NCI-H1930 (cell line): Measurements from ENCODE around the gene CECR2.
"Not testable (repeated sequence)": the region's sequence is repeated elsewhere in the genome, so short reads cannot be mapped to it uniquely, and the experiment has no call there.

ENCODE experiments used
- DNase-seq, 2 experiments: peaks; one replicate each; lab custom pipeline; 2025; lab: John Stamatoyannopoulos, UW

The CECR2 gene

DNA sequence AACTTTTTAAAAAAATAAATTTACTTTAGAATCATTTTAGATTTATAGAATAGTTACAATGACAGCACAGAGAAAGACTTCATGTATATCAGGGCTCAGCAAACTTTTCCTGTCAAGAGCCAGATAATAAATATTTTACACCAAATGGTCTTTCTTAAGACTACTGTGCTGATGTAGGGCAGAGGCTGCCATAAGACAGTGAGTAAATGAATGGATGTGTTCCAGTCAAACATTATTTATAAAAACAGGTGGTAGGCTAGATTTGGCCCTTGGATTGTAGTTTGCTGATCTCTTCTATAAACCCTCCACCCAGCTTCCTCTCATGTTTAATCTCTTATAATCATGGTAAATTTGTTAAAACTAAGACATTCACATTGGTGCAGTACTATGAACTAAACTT lies 33.0 kb downstream of the CECR2 start:
- no peak for DNase-seq

DNA sequence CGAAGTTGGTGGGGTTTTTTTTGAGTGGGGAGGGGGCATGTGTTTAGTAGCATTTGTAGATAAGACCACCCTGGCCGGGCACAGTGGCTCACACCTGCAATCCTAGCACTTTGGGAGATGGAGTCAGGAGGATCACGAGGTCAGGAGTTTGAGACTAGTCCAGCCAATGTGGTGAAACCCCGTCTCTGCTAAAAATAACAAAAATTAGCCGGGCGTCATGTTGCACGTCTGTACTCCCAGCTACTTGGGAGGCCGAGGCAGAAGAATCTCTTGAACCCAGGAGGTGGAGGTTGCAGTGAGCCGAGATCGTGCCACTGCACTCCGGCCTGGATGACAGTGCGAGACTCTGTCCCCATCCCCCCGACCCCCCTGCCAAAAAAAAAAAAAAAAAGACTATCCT lies 34.6 kb downstream of the CECR2 start:
- DNase-seq: no peak

DNA sequence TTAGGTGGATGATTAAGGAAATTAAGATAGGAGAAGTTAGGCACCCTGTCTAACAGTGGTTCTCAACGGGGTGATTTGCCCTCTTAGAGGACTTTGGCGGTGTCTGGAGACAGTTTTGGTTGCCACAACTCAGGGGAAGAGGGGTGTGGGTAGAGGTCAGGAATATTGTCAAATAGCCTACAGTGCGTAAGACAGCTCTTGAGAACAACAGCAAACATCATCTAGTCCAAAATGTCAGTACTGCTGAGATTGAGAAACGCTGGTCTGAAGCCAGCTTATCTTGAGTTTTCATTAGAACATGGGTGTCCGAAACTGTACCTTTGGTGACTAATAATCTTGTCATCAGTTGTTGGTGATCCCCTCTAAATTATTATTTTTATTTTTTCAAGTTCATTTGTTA lies 38.4 kb downstream of the CECR2 start:
- no peak for DNase-seq

DNA sequence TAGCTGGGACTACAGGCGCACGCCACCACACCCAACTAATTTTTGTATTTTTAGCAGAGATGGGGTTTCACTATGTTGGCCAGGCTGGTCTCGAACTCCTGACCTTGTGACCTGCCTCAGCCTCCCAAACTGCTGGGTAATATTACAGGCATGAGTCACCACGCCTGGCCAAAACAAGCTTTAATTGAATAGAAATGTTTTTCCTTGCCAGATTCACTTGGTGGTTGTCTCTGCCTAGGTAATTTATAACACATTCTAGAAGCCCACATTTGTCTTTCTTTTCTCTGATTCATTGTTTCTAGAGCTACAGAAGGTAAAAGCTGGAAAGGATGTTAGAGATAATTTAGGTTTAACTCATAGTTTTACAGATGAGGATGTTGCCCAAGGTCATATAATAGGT lies 41.3 kb downstream of the CECR2 start:
- no peak for DNase-seq

DNA sequence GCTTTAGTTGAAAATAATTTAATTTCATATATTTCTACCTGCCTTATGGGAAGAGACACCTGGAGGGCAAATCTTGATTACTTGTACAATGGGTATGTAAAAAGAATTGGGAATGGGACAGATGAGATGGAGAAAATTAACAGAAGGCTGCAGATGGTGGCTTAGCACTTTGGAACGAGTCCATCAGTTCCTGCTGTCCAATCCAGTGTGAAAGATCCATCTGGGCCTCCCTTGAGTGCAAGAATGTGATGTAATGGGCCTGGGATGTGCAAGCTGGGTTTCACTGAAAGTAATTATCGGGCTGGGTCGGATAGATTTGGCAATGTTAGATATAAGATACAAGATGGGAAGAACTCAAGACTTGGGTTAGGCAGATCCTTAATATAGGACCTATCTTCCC lies 42.0 kb downstream of the CECR2 start:
- DNase-seq: no peak

DNA sequence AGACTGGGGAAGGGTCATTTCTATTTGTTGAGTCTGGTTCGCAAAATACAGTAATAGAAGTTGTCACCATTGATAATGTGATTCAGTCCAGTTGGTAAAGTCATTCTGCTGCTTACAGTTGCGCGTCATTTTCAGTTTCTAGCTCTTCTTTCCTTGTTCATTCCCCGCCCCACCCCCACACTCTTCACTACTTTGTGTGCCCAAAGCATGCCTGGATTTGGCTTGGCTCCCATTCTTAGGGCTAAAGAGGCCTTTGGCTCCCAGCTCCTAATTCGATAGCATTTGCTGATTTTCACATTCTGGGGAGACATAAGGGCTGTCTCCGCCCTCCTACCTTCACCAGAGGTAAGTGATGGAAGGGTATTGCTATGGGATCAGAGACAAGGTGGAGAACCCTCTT lies 43.0 kb downstream of the CECR2 start:
- no peak for DNase-seq

DNA sequence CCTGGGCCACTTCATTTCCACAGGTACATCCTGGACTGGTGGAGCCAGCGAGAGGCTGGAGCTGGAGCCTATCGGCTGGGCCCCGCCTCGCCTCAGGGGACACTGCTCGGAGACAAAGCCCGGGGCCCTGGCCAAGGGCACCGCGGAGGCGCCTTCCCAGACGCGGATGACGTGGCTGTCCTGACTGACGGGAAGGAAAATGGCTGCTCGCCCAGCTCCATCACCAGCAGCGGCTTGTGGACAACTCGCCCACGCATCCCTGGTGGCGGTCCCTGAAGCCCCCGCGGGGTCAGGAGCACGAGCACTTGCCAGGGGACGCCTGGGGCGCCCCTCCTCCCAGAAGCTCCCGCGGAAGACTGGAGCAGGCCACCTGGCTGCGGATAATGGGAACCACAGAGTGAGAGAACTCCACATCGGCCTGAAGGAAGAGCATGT lies 49.6 kb downstream of the CECR2 start:
- DNase-seq: no peak

DNA sequence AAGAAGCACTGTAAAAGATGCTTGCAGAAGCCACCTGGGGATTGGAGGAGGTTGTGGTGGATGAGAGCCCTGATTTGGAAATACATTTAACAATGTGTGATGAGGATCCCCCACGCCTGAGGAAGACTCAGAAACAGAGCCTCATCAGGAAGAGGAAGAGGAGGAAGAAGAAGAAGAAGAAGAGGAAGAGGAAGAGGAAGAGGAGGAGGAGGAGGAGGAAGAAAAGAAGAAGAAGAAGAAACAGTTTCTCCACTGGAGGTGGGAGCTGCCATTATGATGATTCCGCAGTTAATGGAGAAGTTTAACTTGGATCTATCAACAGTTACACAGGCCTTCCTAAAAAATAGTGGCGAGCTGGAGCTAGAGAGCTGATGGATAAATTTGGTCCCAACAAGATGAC lies 50.1 kb downstream of the CECR2 start:
- DNase-seq: no peak

DNA sequence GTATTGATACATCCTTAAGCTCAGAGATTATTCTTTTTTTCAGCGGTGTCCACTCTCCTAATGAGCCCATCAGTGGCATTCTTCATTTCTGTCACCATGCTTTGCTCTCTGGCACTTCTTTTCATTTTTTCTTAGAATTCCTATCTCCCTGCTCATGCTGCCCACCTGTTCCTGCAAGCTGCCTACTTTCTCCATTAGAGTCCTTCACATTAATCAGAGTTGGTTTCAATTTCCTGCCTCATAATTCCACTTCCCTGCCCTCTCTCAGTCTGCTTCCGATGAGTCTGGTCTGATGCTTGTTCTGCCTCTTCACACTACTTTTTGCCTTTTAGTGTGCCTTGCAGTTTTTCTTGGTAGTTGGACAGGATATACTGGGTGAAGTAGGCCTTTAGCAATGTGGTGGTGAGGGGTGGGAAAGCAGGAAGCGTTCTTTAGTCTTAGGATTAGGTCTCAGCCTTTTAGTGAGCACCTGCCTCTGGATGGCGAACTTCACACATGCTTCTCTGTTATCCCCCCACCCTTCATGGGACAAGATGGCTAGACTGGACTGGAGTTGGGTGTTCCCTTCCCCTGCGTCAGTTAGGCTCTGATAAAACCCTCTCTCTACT lies 53.6 kb downstream of the CECR2 start:
- DNase-seq: no peak

DNA sequence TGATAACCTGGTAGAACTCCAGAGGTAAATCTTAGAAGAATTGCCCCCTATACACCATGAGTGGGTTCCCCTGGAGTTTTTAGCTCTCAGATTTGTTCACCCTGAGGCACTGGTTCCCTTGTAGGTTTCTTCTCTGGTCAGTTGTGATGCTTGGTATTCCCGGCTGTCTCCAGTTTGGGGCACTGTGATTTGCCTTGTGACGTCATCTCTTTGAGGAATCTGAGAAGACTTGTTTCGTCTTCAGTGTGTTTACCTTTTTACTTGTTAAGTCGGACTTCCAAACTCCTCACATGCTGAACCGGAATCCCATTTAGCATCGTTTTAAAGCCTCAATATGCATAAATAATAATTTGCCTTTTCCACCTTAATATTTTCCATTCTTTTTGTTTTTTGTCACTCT lies 54.4 kb downstream of the CECR2 start:
- DNase-seq: no peak

DNA sequence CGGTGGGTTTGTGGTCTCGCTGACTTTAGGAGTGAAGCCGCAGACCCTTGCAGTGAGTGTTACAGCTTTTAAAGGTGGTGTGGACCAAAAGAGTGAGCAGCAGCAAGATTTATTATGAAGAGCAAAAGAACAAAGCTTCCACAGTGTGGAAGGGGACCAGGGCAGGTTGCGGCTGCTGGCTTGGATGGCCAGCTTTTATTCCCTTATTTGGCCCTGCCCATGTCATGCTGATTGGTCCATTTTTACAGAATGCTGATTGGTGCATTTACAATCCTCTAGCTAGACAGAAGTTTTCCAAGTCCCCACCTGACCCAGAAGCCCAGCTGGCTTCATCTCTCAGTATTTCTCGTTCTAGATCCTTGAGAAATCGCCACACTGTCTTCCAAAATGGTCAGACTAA lies 58.3 kb downstream of the CECR2 start:
- not testable (repeated sequence) for DNase-seq

DNA sequence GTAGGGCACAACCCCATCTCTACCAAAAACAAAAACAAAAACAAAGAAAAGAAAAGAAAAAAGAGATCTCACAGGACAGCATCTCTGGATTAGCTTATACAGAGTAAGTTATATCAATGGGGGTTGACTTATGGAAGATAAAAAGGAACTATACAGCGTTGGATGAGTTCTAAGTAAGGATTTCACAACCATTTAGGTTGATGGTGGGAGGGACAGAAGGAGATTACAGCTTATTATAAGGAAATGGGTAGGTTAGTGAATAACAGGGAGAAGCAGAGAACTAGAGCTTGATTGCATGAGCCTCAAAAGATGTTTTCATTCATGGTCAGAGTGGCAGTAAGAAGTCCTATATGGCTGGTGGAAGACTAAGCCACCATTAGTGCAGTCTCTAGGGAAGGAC lies 60.3 kb downstream of the CECR2 start:
- DNase-seq: no peak

DNA sequence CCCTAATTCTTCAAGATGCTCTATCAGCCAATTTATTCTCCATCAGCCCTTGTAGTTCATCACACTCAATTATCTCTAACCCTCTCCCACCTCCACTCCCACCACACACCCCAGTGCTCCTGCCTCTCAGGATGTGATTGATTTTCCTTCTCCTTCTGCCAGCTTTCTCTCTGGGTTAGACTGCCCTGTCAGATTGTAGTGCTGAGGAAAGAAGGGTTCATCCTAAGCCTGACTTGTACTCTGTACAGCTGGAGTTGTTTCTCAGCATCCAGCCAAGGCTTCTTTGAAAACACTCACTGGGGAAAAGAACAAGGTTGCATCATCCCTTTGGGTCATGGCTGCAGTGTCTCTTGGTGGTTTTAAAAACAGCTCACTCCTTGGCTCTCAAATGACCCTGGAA lies 61.2 kb downstream of the CECR2 start:
- DNase-seq: no peak

DNA sequence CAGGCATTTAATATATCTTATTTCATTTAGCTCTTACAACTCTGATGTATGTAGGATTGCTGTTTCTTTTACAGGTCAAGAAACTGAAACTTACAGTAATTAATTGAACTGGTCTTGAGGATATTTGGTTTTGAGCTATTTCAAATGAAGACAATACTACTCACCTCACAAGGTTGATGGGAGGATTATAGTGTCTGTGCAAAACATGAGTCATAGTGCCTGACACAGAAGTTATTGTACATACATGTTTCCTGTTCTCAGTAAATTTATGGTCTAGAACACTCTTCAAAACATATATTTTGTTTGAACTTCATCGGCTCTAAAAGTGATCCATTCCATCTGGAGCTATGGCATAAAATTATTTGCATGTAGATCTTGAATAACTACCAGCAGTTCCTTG lies 61.9 kb downstream of the CECR2 start:
- DNase-seq: no peak

DNA sequence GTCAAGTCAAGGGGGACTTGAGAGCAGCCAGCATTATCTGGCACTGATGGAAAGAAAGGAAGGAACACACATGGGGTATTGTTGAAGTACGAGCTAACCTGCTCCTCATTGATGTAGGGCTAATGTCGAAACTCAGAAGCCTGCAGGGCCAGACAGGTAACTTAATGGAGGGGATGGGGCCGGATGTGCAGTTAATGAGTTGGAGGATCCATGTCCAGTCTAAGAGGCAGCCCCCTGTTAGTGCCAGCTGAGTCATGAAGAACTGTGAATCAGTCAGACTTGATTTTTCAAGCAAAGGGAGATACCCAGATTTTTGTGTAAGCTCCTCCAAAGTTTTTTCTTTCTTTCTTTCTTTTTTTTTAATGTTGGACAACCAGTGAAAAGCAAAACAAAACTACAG lies 65.6 kb downstream of the CECR2 start:
- no peak for DNase-seq

DNA sequence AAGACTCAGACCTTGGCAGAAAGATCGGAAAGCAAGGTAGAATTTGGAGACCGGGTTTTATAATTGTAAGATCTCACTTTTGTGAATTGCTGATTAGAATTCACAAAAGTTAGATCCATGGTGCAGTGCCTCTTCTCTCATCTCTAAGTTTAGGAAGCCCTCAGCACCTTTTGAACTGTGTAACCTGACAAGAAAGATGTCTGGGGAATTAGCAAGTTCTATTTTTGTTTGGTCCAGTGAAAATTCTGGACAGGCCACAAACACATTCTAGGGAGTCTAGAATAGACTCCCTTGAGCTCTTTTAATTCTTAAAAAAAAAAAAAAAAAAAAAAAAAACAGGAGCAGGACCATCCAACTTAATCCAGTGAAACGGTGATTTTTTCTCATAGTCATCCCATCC lies 66.1 kb downstream of the CECR2 start:
- no peak for DNase-seq

DNA sequence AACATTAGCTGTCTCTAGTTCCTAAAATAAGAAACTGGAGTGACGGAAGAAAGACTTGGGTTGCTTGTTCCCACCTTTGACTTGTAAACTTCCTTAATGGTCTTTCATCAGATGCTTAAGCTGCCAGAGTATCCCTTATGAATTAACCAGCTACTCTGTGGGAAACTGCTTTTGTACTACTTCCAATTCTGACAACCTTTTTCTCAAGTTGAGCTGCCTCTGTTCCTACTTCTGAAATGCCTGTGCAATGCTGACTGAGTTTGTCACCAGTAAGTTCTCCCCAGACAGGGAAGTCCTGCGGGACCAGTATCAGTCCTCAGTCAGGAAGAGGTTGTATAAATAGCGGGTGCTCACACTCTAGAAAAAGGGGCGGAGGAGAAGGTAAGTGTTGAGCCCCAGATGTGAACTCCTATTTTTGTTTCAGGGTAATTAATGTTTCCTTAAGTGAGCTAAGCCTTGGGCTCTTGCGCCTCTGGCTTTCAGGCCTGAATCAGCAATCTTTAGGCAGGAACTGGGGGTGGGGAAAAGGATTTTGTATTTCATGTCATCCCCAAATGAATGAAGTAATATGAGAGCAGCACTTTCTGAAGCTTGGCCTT lies 67.2 kb downstream of the CECR2 start:
- no peak for DNase-seq

DNA sequence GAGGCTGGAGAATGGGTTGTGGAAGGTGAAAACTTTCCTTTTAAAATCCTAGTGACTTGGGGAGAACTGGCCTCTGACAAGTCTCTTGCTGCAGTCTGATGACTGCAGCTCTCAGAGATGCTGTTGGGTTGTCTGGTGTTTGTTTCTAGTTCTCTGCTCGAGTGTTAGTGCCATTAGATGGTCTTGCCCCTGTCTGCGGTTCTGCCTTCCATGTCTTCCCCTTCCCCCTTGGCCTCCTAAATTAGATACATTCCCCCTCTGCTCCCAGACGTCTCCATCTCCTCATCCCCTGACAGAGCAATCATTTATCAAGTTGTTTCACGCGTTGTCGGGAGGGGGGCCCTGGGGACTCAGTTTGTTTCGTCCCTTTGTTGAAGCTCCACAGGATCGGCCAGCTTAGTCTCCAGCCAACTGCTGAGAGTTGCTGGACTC lies 67.7 kb downstream of the CECR2 start:
- no peak for DNase-seq

DNA sequence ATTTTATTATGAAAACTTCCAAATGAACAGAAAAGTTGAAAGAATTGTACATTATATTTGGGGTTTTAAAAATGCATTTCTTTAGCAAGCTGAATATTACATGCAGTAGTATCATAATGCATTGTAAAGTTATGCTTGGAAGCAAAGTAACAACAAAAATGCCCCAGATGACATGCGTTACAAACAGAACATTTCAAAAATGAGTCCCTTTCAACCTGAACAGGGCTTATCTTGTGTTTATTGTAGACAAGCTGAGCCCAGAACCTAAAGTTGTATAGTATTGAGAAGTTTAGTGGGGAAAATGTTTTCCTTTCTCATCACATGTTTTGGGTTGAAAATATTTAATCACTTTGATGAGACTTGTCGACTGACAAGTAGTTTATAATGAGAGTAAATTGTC lies 68.8 kb downstream of the CECR2 start:
- no peak for DNase-seq

DNA sequence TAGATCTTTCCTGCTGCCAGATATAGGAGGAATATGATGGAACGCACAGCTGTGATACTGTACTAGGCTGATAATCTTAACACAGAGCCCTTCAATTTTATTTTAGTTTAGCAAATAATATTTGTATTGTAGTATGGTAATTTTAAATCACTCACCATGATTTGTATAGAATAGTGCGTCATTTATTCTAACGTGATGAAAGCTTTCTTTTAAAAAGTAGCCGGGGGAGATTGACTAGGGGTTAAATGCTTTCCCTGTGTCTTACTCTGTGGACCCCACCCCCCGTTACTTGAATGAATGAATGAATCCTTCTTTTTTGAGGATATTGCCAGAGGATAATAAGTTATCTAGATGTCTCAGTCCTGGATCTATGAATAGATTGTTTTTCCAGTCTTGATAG lies 72.1 kb downstream of the CECR2 start:
- DNase-seq: no peak

DNA sequence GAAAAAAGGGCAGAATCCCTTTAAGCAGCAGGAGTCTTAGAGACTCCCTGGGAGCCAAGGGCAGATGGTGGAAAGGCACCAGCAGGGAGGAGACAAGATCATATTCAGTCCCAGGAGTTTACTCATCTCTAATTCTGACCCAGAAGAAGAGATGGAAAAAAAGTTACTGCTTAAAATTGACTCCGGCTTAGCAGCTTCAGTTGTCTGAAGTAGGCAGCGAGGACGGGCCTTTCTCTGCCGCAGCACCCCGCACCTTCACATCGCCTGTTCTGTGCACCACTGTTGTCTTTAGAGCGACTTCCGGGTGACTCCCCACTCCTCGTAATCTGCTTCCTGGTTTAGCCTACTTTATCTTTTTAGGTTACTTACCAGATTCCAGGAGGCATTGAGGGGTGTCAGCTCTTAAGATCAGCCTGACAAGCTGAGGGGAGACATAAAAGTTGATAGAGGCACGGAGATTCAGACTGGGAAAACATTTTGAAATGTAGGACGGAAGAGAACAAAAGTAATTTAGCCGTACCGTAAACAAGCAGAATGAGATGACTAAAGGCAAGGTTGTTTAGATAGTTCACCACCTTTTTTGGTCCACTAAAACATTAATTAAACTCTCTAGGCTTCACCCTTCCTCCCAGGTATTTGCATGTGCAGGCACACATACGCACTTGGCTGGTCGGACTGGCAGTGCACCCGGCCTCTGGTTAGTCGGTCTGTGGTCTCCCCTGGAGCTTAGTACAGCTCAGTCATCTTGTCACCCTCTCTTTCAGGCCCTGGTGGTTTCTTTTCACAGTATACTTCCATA lies 74.3 kb downstream of the CECR2 start:
- no peak for DNase-seq

DNA sequence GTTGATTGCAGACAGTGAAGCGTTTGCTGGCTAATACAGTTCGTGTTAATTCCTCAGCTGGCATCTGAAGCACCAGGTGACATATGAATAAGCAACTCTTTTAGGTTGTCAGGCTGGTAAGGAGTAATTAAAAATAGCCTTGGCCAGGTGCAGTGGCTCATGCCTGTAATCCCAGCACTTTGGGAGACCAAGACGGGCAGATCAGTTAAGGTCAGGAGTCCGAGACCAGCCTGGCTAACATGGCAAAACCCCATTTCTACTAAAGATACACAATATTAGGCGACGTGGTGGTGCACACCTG lies 74.9 kb downstream of the CECR2 start:
- no peak for DNase-seq

DNA sequence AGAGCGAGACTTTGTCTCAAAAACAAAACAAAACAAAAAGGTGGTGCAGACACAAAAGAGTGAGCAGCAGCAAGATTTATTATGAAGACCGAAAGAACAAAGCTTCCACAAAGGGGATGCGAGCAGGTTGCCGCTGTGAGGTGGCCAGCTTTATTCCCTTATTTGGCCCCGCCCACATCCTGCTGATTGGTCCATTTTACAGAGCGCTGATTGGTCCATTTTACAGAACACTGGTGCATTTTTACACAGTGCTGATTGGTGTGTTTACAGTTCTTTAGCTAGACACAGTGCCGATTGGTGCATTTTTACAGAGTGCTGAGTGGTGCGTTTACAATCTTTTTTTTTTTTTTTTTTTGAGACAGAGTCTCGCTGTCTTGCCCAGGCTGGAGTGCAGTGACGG lies 77.4 kb downstream of the CECR2 start:
- DNase-seq: no peak

DNA sequence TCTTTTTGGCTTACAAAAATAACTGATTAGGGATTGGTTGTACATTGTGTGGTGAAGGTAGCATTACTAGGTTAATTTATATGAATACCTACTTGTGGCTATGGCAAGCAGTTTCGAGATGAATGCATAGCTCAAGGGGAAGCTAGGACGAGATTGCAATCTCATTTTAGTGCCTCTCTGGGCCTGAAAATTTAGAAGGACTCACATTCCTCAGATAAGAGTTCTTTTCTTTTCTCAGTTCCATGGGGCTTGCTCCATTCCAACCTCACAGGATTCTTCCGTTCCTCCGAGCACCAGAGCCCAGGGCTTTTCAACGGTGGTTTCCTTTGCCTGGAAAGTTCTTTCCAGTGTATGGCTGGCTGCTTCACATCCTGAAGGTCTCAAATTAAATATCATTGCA lies 82.1 kb downstream of the CECR2 start:
- DNase-seq: no peak
